Measurements from ENCODE around the gene PSMA5. TPM values are rescaled to one million over a fixed set of nuclear protein-coding genes. Genes with fewer than 3 reads are reported as not detected.
"Not testable (repeated sequence)": the region's sequence is repeated elsewhere in the genome, so short reads cannot be mapped to it uniquely, and the experiment has no call there.

Gene PSMA5
- 142 and 190 TPM in 2 replicates for total RNA-seq (2014; rRNA removed; shearing (Covaris generic))

GRCh38 chr1:109426281-109427170, at the start of gene PSMA5:
Gene PSMA5 (minus strand): TSS chr1:109426448. CDS start chr1:109426330, 118 bp downstream.
- DNase-seq (ENCODE audit: low spot score) = peak; percentile 99

GRCh38 chr1:109475261-109475660, 49.0 kb upstream of the PSMA5 start:
- DNase-seq (ENCODE audit: low spot score) = no peak

- no peak for DNase-seq (ENCODE audit: low spot score)
Measured at GRCh38 chr1:109474697-109475096, 48.4 kb upstream of the PSMA5 start.

GRCh38 chr1:109473284-109474057, 47.2 kb upstream of the PSMA5 start:
- not testable (repeated sequence) for DNase-seq (ENCODE audit: low spot score)

- DNase-seq (ENCODE audit: low spot score) = no peak
Measured at GRCh38 chr1:109472779-109473178, 46.5 kb upstream of the PSMA5 start.

GRCh38 chr1:109470245-109470644, 44.0 kb upstream of the PSMA5 start:
- no peak for DNase-seq (ENCODE audit: low spot score)

- DNase-seq (ENCODE audit: low spot score) = no peak
Measured at GRCh38 chr1:109468903-109469302, 42.7 kb upstream of the PSMA5 start.

- DNase-seq (ENCODE audit: low spot score) = no peak
Measured at GRCh38 chr1:109468061-109468460, 41.8 kb upstream of the PSMA5 start.

- DNase-seq (ENCODE audit: low spot score) = no peak
Measured at GRCh38 chr1:109467301-109467777, 41.1 kb upstream of the PSMA5 start.

GRCh38 chr1:109466452-109467300, 40.4 kb upstream of the PSMA5 start, which contains the start of gene SYPL2:
Gene SYPL2 (plus strand): TSS chr1:109466546. CDS start chr1:109466844, 298 bp downstream.
- DNase-seq (ENCODE audit: low spot score) = no peak

- DNase-seq (ENCODE audit: low spot score) = no peak
Measured at GRCh38 chr1:109466125-109466451, 39.8 kb upstream of the PSMA5 start.

GRCh38 chr1:109457819-109458218, 31.6 kb upstream of the PSMA5 start:
- no peak for DNase-seq (ENCODE audit: low spot score)

- no peak for DNase-seq (ENCODE audit: low spot score)
Measured at GRCh38 chr1:109454497-109455133, 28.4 kb upstream of the PSMA5 start.

GRCh38 chr1:109447524-109447923, 21.3 kb upstream of the PSMA5 start:
- DNase-seq (ENCODE audit: low spot score) = no peak

- DNase-seq (ENCODE audit: low spot score) = peak; percentile 7
Measured at GRCh38 chr1:109445949-109446695, 19.9 kb upstream of the PSMA5 start.

- no peak for DNase-seq (ENCODE audit: low spot score)
Measured at GRCh38 chr1:109444346-109444745, 18.1 kb upstream of the PSMA5 start.

GRCh38 chr1:109443476-109443875, 17.2 kb upstream of the PSMA5 start:
- DNase-seq (ENCODE audit: low spot score) = no peak

GRCh38 chr1:109441069-109441468, 14.8 kb upstream of the PSMA5 start:
- no peak for DNase-seq (ENCODE audit: low spot score)

GRCh38 chr1:109438798-109439297, 12.6 kb upstream of the PSMA5 start:
- DNase-seq (ENCODE audit: low spot score) = peak; percentile 81

GRCh38 chr1:109434484-109434883, 8.2 kb upstream of the PSMA5 start:
- no peak for DNase-seq (ENCODE audit: low spot score)
